GM19324 (cell line): Measurements from ENCODE around the gene TMPO.
"Not testable (repeated sequence)": the region's sequence is repeated elsewhere in the genome, so short reads cannot be mapped to it uniquely, and the experiment has no call there.

Experiments used
- ATAC-seq: cut with Tn5 transposase; IDR thresholded peaks from one replicate; pipeline ENCODE4 v1.9.1; 2021; ENCODE audit warnings: mild to moderate bottlenecking, moderate library complexity; ENCODE audit not compliant: unreplicated experiment, low FRiP score

TMPO gene

GRCh38 chr12:98509063-98509462 is 6.3 kb upstream of the TMPO start:
- ATAC-seq: no peak

GRCh38 chr12:98511806-98512205 is 3.6 kb upstream of the TMPO start:
- not testable (repeated sequence) for ATAC-seq

- no peak for ATAC-seq
Measured at GRCh38 chr12:98513379-98514322, 1.7 kb upstream of the TMPO start.

- ATAC-seq: no peak
Measured at GRCh38 chr12:98514982-98515286, 456 bp upstream of the TMPO start.

- peak; percentile 40 for ATAC-seq
Measured at GRCh38 chr12:98516111-98516873, 902 bp downstream of the TMPO start.

GRCh38 chr12:98519257-98519907 is 4.0 kb downstream of the TMPO start:
- no peak for ATAC-seq

- ATAC-seq: no peak
Measured at GRCh38 chr12:98530068-98530467, 14.7 kb downstream of the TMPO start.

- ATAC-seq: no peak
Measured at GRCh38 chr12:98532687-98533304, 17.4 kb downstream of the TMPO start.

GRCh38 chr12:98533723-98534251 is 18.4 kb downstream of the TMPO start:
- no peak for ATAC-seq

GRCh38 chr12:98538031-98538430 is 22.6 kb downstream of the TMPO start:
- no peak for ATAC-seq

- ATAC-seq: no peak
Measured at GRCh38 chr12:98543701-98544100, 28.3 kb downstream of the TMPO start.

- ATAC-seq: no peak
Measured at GRCh38 chr12:98544751-98545150, 29.4 kb downstream of the TMPO start.

- no peak for ATAC-seq
Measured at GRCh38 chr12:98549371-98550110, 34.2 kb downstream of the TMPO start.

- no peak for ATAC-seq
Measured at GRCh38 chr12:98551787-98552186, 36.4 kb downstream of the TMPO start.

- ATAC-seq: not testable (repeated sequence)
Measured at GRCh38 chr12:98558097-98558496, 42.7 kb downstream of the TMPO start.

GRCh38 chr12:98559666-98560065 is 44.3 kb downstream of the TMPO start:
- ATAC-seq: no peak

- ATAC-seq: no peak
Measured at GRCh38 chr12:98561846-98562245, 46.5 kb downstream of the TMPO start.

GRCh38 chr12:98572010-98572409 is 56.6 kb downstream of the TMPO start:
- no peak for ATAC-seq

GRCh38 chr12:98574110-98574509 is 58.7 kb downstream of the TMPO start:
- ATAC-seq: no peak

GRCh38 chr12:98575013-98575412 is 59.6 kb downstream of the TMPO start:
- ATAC-seq: no peak
